HCT116 (cell line): ENCODE results near the gene CCDC73. TPM values are rescaled to one million over a fixed set of nuclear protein-coding genes. Genes with fewer than 3 reads are reported as not detected.

ENCODE experiments used
- ATAC-seq: fragments of 200-7000 bp; cut with Tn5 transposase; 2 replicates; pipeline ENCODE4 v1.9.1; 2020; ENCODE audit warnings: mild to moderate bottlenecking, moderate library complexity
- BruUV-seq: library from RNA; stranded (reverse); fragments of 400-500 nt; replicated peaks from 2 replicates; lab custom pipeline; 2021; lab: Mats Ljungman, UMichigan
- CTCF ChIA-PET: fragments of 300-600 bp; sonication (Branson Sonifier 250); formaldehyde crosslinking; loops from one replicate; lab custom pipeline; 2021; ENCODE audit warnings: antibody characterized with exemption; lab: Charles Lee
- POLR2A ChIA-PET: fragments of 300-600, 350-600 bp; sonication (Branson Sonifier 250); formaldehyde crosslinking; loops from one replicate; lab custom pipeline; 2021; ENCODE audit warnings: antibody characterized with exemption; lab: Charles Lee
- RAD21 ChIA-PET, 2 experiments: fragments of 300-600 bp; sonication (Branson Sonifier 250); formaldehyde crosslinking; loops; one replicate each; lab custom pipeline; 2023; ENCODE audit warnings: low total read pairs in 2 of 2; ENCODE audit not compliant: uncharacterized antibody in 2 of 2, unreplicated experiment in 2 of 2, low non-redundant PET in 1 of 2; lab: Charles Lee
- DNase-seq: peaks from one replicate; pipeline ENCODE4 v3.0.0-alpha.2; 2010; ENCODE audit warnings: low read depth, low spot score
- H2AFZ ChIP-seq: fragments of 200-600 bp; shearing (Covaris generic), sonication (generic); 2 replicates; pipeline ENCODE4 v1.6.1; 2017; ENCODE audit warnings: low read depth, mixed run types, mixed read lengths, antibody characterized with exemption, low read length; ENCODE audit not compliant: poor library complexity, severe bottlenecking
- H3K27ac ChIP-seq: 2 replicates; pipeline ENCODE4 v1.5.1; 2012; ENCODE audit warnings: low read depth, low read length
- H3K27me3 ChIP-seq: fragments of 200-600 bp; sonication (generic); 2 replicates; pipeline ENCODE4 v1.6.1; 2016; ENCODE audit warnings: mixed run types, low read length, mixed read lengths; ENCODE audit not compliant: insufficient read depth
- H3K36me3 ChIP-seq, 2 experiments: fragments of 200-500 bp in 1 of 2; fragments of 200-600 bp in 1 of 2; sonication (Bioruptor generic) in 1 of 2; sonication (generic) in 1 of 2; 2 replicates each; pipeline versions ENCODE4 v1.5.1 to v1.6.1; 2014 to 2016; ENCODE audit warnings: low read length in 2 of 2, inconsistent platforms in 1 of 2, mixed read lengths in 1 of 2, mixed run types in 1 of 2; ENCODE audit not compliant: insufficient read depth in 2 of 2, control insufficient read depth in 1 of 2
- H3K4me1 ChIP-seq, 2 experiments: fragments of 200-600 bp in 1 of 2; sonication (generic) in 1 of 2; 2 replicates each; pipeline versions ENCODE4 v1.5.1 to v1.6.1; 2012 to 2017; ENCODE audit warnings: low read length in 2 of 2, inconsistent platforms in 1 of 2, mild to moderate bottlenecking in 1 of 2, mixed read lengths in 1 of 2, mixed run types in 1 of 2, moderate library complexity in 1 of 2; ENCODE audit not compliant: insufficient read depth in 2 of 2, control insufficient read depth in 1 of 2
- H3K4me2 ChIP-seq: fragments of 200-600 bp; sonication (generic); 2 replicates; pipeline ENCODE4 v1.6.1; 2017; ENCODE audit warnings: mixed run types, low read length, mixed read lengths
- H3K4me3 ChIP-seq, 2 experiments: fragments of 200-600 bp in 1 of 2; sonication (generic) in 1 of 2; replicated peaks in 1 of 2; 2 replicates each; pipeline ENCODE4 v1.5.1; 2011 to 2016; ENCODE audit warnings: low read length in 2 of 2, control low read depth in 1 of 2, low read depth in 1 of 2, mild to moderate bottlenecking in 1 of 2, mixed read lengths in 1 of 2, mixed run types in 1 of 2
- H3K79me2 ChIP-seq: fragments of 200-600 bp; sonication (generic); 2 replicates; pipeline ENCODE4 v1.6.1; 2017; ENCODE audit warnings: mild to moderate bottlenecking, mixed run types, low read length, moderate library complexity, mixed read lengths; ENCODE audit not compliant: insufficient read depth
- H3K9ac ChIP-seq: fragments of 200-600 bp; sonication (generic); 2 replicates; pipeline ENCODE4 v1.6.1; 2016; ENCODE audit warnings: low read length, mixed read lengths
- H3K9me2 ChIP-seq: fragments of 200-600 bp; sonication (generic), shearing (Covaris generic); 2 replicates; pipeline ENCODE4 v1.6.1; 2017; ENCODE audit warnings: mixed run types, mild to moderate bottlenecking, moderate library complexity; ENCODE audit not compliant: insufficient read depth
- H3K9me3 ChIP-seq, 2 experiments: fragments of 200-500 bp in 1 of 2; fragments of 200-600 bp in 1 of 2; sonication (Bioruptor generic) in 1 of 2; sonication (generic) in 1 of 2; 2 replicates each; pipeline ENCODE4 v1.6.1; 2014 to 2017; ENCODE audit warnings: low read length in 2 of 2, mixed read lengths in 2 of 2, inconsistent platforms in 1 of 2, low read depth in 1 of 2, mild to moderate bottlenecking in 1 of 2, mixed run types in 1 of 2, moderate library complexity in 1 of 2; ENCODE audit not compliant: control insufficient read depth in 1 of 2, insufficient read depth in 1 of 2
- H4K20me1 ChIP-seq: fragments of 200-600 bp; sonication (generic), shearing (Covaris generic); 2 replicates; pipeline ENCODE4 v1.6.1; 2017; ENCODE audit warnings: mixed run types, mild to moderate bottlenecking, moderate library complexity; ENCODE audit not compliant: insufficient read depth
- CBX3 ChIP-seq: IDR thresholded peaks from 2 replicates; pipeline ENCODE4 v1.6.1; 2012; ENCODE audit warnings: low read depth
- CEBPB ChIP-seq: IDR thresholded peaks from 2 replicates; pipeline ENCODE4 v1.6.1; 2012; ENCODE audit warnings: low read depth
- EGR1 ChIP-seq: IDR thresholded peaks from 2 replicates; pipeline ENCODE4 v1.6.1; 2012; ENCODE audit warnings: low read depth
- ELF1 ChIP-seq: IDR thresholded peaks from 2 replicates; pipeline ENCODE4 v1.6.1; 2012; ENCODE audit warnings: low read depth, borderline replicate concordance
- EZH2phosphoT487 ChIP-seq: fragments of 200-600 bp; IDR thresholded peaks from 2 replicates; pipeline ENCODE4 v1.6.1; 2018; ENCODE audit warnings: antibody characterized with exemption, borderline replicate concordance
- JUND ChIP-seq: IDR thresholded peaks from 2 replicates; pipeline ENCODE4 v1.6.1; 2012
- POLR2A ChIP-seq: IDR thresholded peaks from 2 replicates; pipeline ENCODE4 v1.7.0; 2011; ENCODE audit warnings: borderline replicate concordance; ENCODE audit not compliant: insufficient read depth, insufficient read length; ENCODE audit errors: extremely low read depth
- POLR2AphosphoS5 ChIP-seq: IDR thresholded peaks from 2 replicates; pipeline ENCODE4 v1.6.1; 2011; ENCODE audit warnings: mild to moderate bottlenecking, low read depth, low read length, moderate library complexity
- RAD21 ChIP-seq: IDR thresholded peaks from 2 replicates; pipeline ENCODE4 v1.6.1; 2012; ENCODE audit warnings: low read depth, mild to moderate bottlenecking
- SIN3A ChIP-seq: IDR thresholded peaks from 2 replicates; pipeline ENCODE4 v1.6.1; 2012; ENCODE audit warnings: low read depth
- SRF ChIP-seq: IDR thresholded peaks from 2 replicates; pipeline ENCODE4 v1.6.1; 2012; ENCODE audit warnings: low read depth
- TCF7L2 ChIP-seq: IDR thresholded peaks from 2 replicates; pipeline ENCODE4 v1.7.0; 2011; ENCODE audit warnings: borderline replicate concordance, inconsistent platforms; ENCODE audit not compliant: insufficient read depth, insufficient read length; ENCODE audit errors: extremely low read depth
- YY1 ChIP-seq: IDR thresholded peaks from 2 replicates; pipeline ENCODE4 v1.6.1; 2011; ENCODE audit warnings: low read length, low read depth, moderate library complexity, mild to moderate bottlenecking; ENCODE audit not compliant: insufficient replicate concordance; ENCODE audit errors: extremely low read depth
- ZFX ChIP-seq: fragments of 450-650 bp; IDR thresholded peaks from 2 replicates; pipeline ENCODE4 v1.6.1; 2017
- ZNF274 ChIP-seq: fragments of 200-500 bp; sonication (Bioruptor generic); IDR thresholded peaks from 2 replicates; pipeline ENCODE4 v1.6.1; 2014; ENCODE audit warnings: mild to moderate bottlenecking, low read depth, low read length, inconsistent platforms
- intact Hi-C: fragments of 100-400 bp; cut with micrococcal nuclease; formaldehyde crosslinking; loops from 2 replicates; pipeline ENCODE4 v1.10.0; 2022
- total RNA-seq: library from RNA; stranded (reverse); gene quantifications from one replicate; pipeline ENCODE4 v1.2.1, GENCODE V29; 2021; ENCODE audit not compliant: unreplicated experiment
- TF ChIP-seq, protein P1 (sequence below): IDR thresholded peaks from 2 replicates; pipeline ENCODE4 v1.6.1; 2012
- TF ChIP-seq, protein P2 (sequence below), 3 experiments: fragments of 200-600 bp in 1 of 3; sonication (generic) in 1 of 3; IDR thresholded peaks in 2 of 3; conservative IDR thresholded peaks in 1 of 3; 2 replicates each; pipeline ENCODE4 v1.5.1; 2012 to 2017; ENCODE audit warnings: low read depth in 2 of 3, low read length in 2 of 3, antibody characterized with exemption in 1 of 3, borderline replicate concordance in 1 of 3, control low read depth in 1 of 3, mild to moderate bottlenecking in 1 of 3, mixed read lengths in 1 of 3, mixed run types in 1 of 3, moderate library complexity in 1 of 3; ENCODE audit not compliant: insufficient read depth in 1 of 3

The CCDC73 gene
- total RNA-seq, 1 experiment from 2014 or later = not detected

DNA sequence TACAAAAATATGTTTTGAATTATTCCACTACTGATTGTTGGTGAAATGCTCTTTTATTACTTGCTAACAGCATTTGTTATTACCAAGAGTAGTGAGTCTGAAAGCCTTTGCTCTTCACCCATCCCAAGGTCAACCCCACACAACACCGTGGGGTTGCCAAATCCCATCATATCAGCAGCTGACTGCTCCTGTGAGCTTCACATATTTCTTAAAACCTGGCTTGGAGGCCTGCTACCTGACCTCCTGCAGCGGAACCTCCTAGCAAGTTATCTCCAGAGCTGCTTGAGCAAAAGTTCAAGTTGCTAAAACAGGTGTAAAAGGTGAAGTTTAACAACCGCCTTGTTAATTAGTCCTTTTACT lies 230.9 kb downstream of the CCDC73 start:
- CTCF ChIA-PET = no interaction called here
- H3K27me3 ChIP-seq = no peaks in the 10 kb centered on the region
- intact Hi-C loops = no loop called here
- RAD21 ChIA-PET = no interaction called here
- no peaks in the 10 kb centered on the region for H3K36me3 ChIP-seq
- H3K27ac ChIP-seq = no peak overlapping the region
- TF ChIP-seq TCF7L2 (no peak), YY1 (no peak), RAD21 (no peak), POLR2AphosphoS5 (no peak), ZFX (no peak), EZH2phosphoT487 (no peak), EGR1 (no peak), JUND (no peak), CBX3 (no peak), ZNF274 (no peak), ELF1 (no peak), POLR2A (no peak)
- H3K9me2 ChIP-seq = no peaks in the 10 kb centered on the region
- no peak for DNase-seq
- H3K4me1 ChIP-seq = no peaks in the 10 kb centered on the region
- no peak overlapping the region for H3K9ac ChIP-seq
- no peak overlapping the region for H2AFZ ChIP-seq
- H3K4me3 ChIP-seq = no peak overlapping the region
- no peaks in the 10 kb centered on the region for H4K20me1 ChIP-seq
- POLR2A ChIA-PET = no interaction called here
- no TSS peak for BruUV-seq
- H3K9me3 ChIP-seq = no peaks in the 10 kb centered on the region
- H3K4me2 ChIP-seq = no peak overlapping the region
- ATAC-seq = no peak
- no peaks in the 10 kb centered on the region for H3K79me2 ChIP-seq

DNA sequence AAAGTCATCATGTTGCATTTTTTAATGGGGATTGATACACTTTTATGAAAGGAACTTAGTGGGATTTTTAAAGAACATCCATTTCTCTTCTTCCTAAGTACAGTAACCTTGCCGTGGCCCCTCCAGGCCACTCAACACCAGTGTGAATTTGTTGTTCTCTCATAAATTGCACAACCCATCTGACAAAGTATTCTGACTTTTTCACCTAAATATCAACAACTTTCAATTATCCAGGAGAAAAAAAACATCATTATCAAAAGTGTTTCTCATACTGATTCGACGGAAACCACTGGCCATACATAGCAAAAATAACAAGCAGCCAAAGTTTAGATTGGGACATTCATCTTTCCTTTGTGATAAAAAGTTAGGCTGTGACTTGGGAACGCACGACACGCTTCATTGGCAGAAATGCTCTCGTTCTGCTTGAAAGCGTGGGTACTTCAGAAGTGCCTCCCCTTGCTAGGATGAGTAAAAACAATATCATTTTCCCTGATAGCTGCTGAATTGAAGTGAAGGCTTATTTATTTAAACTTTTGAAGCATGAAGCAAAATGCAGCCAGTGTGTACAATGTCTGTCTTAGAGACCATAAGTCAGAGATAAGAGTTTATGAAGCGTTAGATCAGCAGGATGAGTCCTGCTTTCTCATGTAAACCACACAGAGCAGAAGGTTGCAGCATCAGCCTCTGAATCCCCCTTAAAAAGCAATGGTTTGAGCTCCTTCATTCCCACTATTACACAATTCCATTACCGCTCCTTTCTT lies 231.4 kb downstream of the CCDC73 start:
- ChIA-PET POLR2A (no interaction called here), RAD21 (no interaction called here), CTCF (no interaction called here)
- TF ChIP-seq, protein P1, sequence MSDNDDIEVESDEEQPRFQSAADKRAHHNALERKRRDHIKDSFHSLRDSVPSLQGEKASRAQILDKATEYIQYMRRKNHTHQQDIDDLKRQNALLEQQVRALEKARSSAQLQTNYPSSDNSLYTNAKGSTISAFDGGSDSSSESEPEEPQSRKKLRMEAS = no peak
- TF ChIP-seq ZNF274 = no peak
- no peak for TF ChIP-seq YY1
- TF ChIP-seq JUND = no peak
- TF ChIP-seq SIN3A = no peak
- no peak for TF ChIP-seq CEBPB
- no peak for TF ChIP-seq SRF
- no peak for TF ChIP-seq EZH2phosphoT487
- no peak for TF ChIP-seq CBX3
- TF ChIP-seq, protein P2, sequence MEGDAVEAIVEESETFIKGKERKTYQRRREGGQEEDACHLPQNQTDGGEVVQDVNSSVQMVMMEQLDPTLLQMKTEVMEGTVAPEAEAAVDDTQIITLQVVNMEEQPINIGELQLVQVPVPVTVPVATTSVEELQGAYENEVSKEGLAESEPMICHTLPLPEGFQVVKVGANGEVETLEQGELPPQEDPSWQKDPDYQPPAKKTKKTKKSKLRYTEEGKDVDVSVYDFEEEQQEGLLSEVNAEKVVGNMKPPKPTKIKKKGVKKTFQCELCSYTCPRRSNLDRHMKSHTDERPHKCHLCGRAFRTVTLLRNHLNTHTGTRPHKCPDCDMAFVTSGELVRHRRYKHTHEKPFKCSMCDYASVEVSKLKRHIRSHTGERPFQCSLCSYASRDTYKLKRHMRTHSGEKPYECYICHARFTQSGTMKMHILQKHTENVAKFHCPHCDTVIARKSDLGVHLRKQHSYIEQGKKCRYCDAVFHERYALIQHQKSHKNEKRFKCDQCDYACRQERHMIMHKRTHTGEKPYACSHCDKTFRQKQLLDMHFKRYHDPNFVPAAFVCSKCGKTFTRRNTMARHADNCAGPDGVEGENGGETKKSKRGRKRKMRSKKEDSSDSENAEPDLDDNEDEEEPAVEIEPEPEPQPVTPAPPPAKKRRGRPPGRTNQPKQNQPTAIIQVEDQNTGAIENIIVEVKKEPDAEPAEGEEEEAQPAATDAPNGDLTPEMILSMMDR (IDR thresholded peaks at IDR 0.05 in 2 of 3, conservative IDR thresholded peaks at IDR 0.05 in 1 of 3; ENCODE audit: borderline replicate concordance in 1 of 3, insufficient read depth in 1 of 3, low read depth in 2 of 3, low read length in 2 of 3) = no peak
- TF ChIP-seq ELF1 = no peak
- Histone ChIP-seq H3K9ac (no peak overlapping the region), H3K27ac (no peak overlapping the region), H3K27me3 (no peaks in the 10 kb centered on the region), H3K36me3 (no peaks in the 10 kb centered on the region), H3K9me3 (no peaks in the 10 kb centered on the region), H3K79me2 (no peaks in the 10 kb centered on the region), H3K4me2 (no peak overlapping the region), H3K9me2 (no peaks in the 10 kb centered on the region), H3K4me1 (no peaks in the 10 kb centered on the region), H3K4me3 (no peak overlapping the region), H4K20me1 (no peaks in the 10 kb centered on the region), H2AFZ (no peak overlapping the region)
- no TSS peak for BruUV-seq
- intact Hi-C loops = no loop called here
- DNase-seq = no peak
- no peak for ATAC-seq
